ENCODE measurements around the gene PPP2R5B.

PPP2R5B gene

GRCh38 chr11:64888729-64889511, 35.6 kb upstream of the PPP2R5B start:
- peak; percentile 17 for DNase-seq (ENCODE audit: low read depth)

- DNase-seq (ENCODE audit: low read depth), result no peak
Observed at GRCh38 chr11:64890522-64890939, 34.0 kb upstream of the PPP2R5B start.

- DNase-seq (ENCODE audit: low read depth), result no peak
Observed at GRCh38 chr11:64891215-64891848, 33.2 kb upstream of the PPP2R5B start.

GRCh38 chr11:64891880-64892279, 32.6 kb upstream of the PPP2R5B start:
- no peak for DNase-seq (ENCODE audit: low read depth)

GRCh38 chr11:64892411-64892831, 32.1 kb upstream of the PPP2R5B start:
- DNase-seq (ENCODE audit: low read depth), result no peak

GRCh38 chr11:64892838-64893193, 31.7 kb upstream of the PPP2R5B start:
- no peak for DNase-seq (ENCODE audit: low read depth)

GRCh38 chr11:64893194-64894069, 31.1 kb upstream of the PPP2R5B start:
- no peak for DNase-seq (ENCODE audit: low read depth)

GRCh38 chr11:64894070-64894811, 30.2 kb upstream of the PPP2R5B start:
- peak; percentile 42 for DNase-seq (ENCODE audit: low read depth)

GRCh38 chr11:64894812-64895452, 29.6 kb upstream of the PPP2R5B start:
- DNase-seq (ENCODE audit: low read depth), result no peak

- no peak for DNase-seq (ENCODE audit: low read depth)
Observed at GRCh38 chr11:64896448-64897022, 28.0 kb upstream of the PPP2R5B start.

- no peak for DNase-seq (ENCODE audit: low read depth)
Observed at GRCh38 chr11:64897381-64898075, 27.0 kb upstream of the PPP2R5B start.

GRCh38 chr11:64898076-64898445, 26.4 kb upstream of the PPP2R5B start:
- no peak for DNase-seq (ENCODE audit: low read depth)

- no peak for DNase-seq (ENCODE audit: low read depth)
Observed at GRCh38 chr11:64898541-64898940, 25.9 kb upstream of the PPP2R5B start.

GRCh38 chr11:64900263-64900678, 24.2 kb upstream of the PPP2R5B start:
- DNase-seq (ENCODE audit: low read depth), result peak; percentile 18

GRCh38 chr11:64900774-64901173, 23.7 kb upstream of the PPP2R5B start:
- no peak for DNase-seq (ENCODE audit: low read depth)

GRCh38 chr11:64902102-64902900, 22.2 kb upstream of the PPP2R5B start:
- no peak for DNase-seq (ENCODE audit: low read depth)

- DNase-seq (ENCODE audit: low read depth), result no peak
Observed at GRCh38 chr11:64903291-64903833, 21.1 kb upstream of the PPP2R5B start.

- DNase-seq (ENCODE audit: low read depth), result no peak
Observed at GRCh38 chr11:64905516-64906313, 18.8 kb upstream of the PPP2R5B start.

- DNase-seq (ENCODE audit: low read depth), result no peak
Observed at GRCh38 chr11:64906314-64906635, 18.2 kb upstream of the PPP2R5B start.
